Hepatocyte (in vitro differentiated cells): ENCODE data around the gene MICU1. TPM values are rescaled to one million over a fixed set of nuclear protein-coding genes. Genes with fewer than 3 reads are reported as not detected.

ENCODE experiments used
- DNase-seq: peaks from one replicate; pipeline ENCODE4 v3.0.0-alpha.2; 2016; ENCODE audit warnings: low spot score
- H2AFZ ChIP-seq: fragments of 200-600 bp; sonication (generic); 2 replicates; pipeline ENCODE4 v1.6.0; 2016; ENCODE audit warnings: antibody characterized with exemption, mild to moderate bottlenecking
- H3K27ac ChIP-seq: fragments of 200-600 bp; sonication (generic); 2 replicates; pipeline ENCODE4 v1.5.1; 2016; ENCODE audit warnings: mild to moderate bottlenecking
- H3K27me3 ChIP-seq: fragments of 200-600 bp; sonication (generic); 2 replicates; pipeline ENCODE4 v1.6.1; 2016
- H3K36me3 ChIP-seq: fragments of 200-600 bp; sonication (generic); replicated peaks from 2 replicates; pipeline ENCODE4 v1.5.1; 2016; ENCODE audit warnings: low read depth; ENCODE audit not compliant: insufficient read depth
- H3K4me1 ChIP-seq: fragments of 200-600 bp; sonication (generic); 2 replicates; pipeline ENCODE4 v1.5.1; 2016; ENCODE audit warnings: mild to moderate bottlenecking, moderate library complexity; ENCODE audit not compliant: insufficient read depth
- H3K4me2 ChIP-seq: fragments of 200-600 bp; sonication (generic); 2 replicates; pipeline ENCODE4 v1.6.0; 2016
- H3K4me3 ChIP-seq: fragments of 200-600 bp; sonication (generic); 2 replicates; pipeline ENCODE4 v1.5.1; 2016; ENCODE audit warnings: mild to moderate bottlenecking
- H3K79me2 ChIP-seq: fragments of 200-600 bp; sonication (generic); 2 replicates; pipeline ENCODE4 v1.6.0; 2017; ENCODE audit warnings: mild to moderate bottlenecking
- H3K9me2 ChIP-seq: fragments of 200-600 bp; sonication (generic); replicated peaks from 2 replicates; pipeline ENCODE4 v1.6.0; 2017; ENCODE audit warnings: mild to moderate bottlenecking; ENCODE audit not compliant: insufficient read depth
- H3K9me3 ChIP-seq: fragments of 200-600 bp; sonication (generic); 2 replicates; pipeline ENCODE4 v1.5.1; 2016; ENCODE audit warnings: low read depth, mild to moderate bottlenecking
- H4K20me1 ChIP-seq: fragments of 200-600 bp; sonication (generic); 2 replicates; pipeline ENCODE4 v1.6.0; 2016; ENCODE audit warnings: mild to moderate bottlenecking; ENCODE audit not compliant: insufficient read depth, poor library complexity, severe bottlenecking
- EZH2 ChIP-seq: fragments of 200-600 bp; sonication (generic); IDR thresholded peaks from 2 replicates; pipeline ENCODE4 v1.6.1; 2016; ENCODE audit warnings: antibody characterized with exemption, mild to moderate bottlenecking, borderline replicate concordance
- EZH2phosphoT487 ChIP-seq: fragments of 200-600 bp; sonication (generic); IDR thresholded peaks from one replicate; pipeline ENCODE4 v1.6.1; 2018; ENCODE audit warnings: antibody characterized with exemption, mild to moderate bottlenecking, low read depth, moderate library complexity; ENCODE audit not compliant: unreplicated experiment, severe bottlenecking
- WGBS: methylation state at CpG from one replicate; pipeline ENCODE4 v1.1.6; 2016; ENCODE audit warnings: low lambda C conversion rate; ENCODE audit errors: missing lambda C conversion rate; 5-methylcytosine and 5-hydroxymethylcytosine counted together
- polyA plus RNA-seq: library from polyadenylated mRNA; unstranded; fragments of >200 nt; fragmentation: Nextera tagmentation; extraction: Ambion mirVana; gene quantifications from 2 replicates; pipeline ENCODE4 v1.2.1, GENCODE V29; 2016
- total RNA-seq: library from RNA; depleted of rRNA; stranded (reverse); fragments of >200 nt; gene quantifications from 2 replicates; pipeline ENCODE4 v1.2.3, GENCODE V29; 2014
- TF ChIP-seq, protein P1 (sequence below): fragments of 200-600 bp; sonication (generic); IDR thresholded peaks from 2 replicates; pipeline ENCODE4 v1.5.1; 2016; ENCODE audit warnings: antibody characterized with exemption, mild to moderate bottlenecking; ENCODE audit not compliant: poor library complexity

MICU1 gene
- total and polyA plus RNA-seq, 2 experiments from 2014 or later, result 34.0 to 60.1 TPM

DNA sequence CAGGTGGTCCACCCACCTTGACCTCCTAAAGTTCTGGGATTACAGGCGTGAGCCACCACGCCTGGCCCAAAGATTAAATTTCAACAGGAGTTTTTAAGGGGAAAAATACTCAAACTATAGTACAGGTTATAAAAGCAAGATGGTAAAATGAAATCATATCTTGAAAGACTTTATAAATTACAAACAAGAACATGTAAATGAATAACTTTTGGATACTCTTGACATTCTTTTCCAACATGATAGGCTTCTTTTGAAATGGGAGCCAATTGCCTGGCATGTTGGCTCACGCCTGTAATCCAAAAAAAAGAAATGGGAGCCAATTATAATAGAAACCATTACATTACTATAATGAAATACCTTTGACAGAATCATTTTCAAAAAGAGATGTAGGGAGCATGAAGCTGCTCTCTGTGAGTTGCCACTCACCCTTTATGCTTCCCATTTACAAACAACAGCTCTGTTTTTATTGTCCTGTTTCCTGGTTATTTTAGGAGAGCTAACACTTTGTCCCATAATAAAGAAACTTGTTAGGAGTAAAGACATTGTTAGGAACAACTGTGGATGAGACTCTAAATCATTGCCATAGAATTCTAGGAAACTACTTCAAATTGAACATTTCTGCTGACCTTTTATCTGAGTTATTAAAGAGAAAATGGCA lies 41.5 kb upstream of the MICU1 start:
- no peaks in the 10 kb centered on the region for H4K20me1 ChIP-seq
- H3K79me2 ChIP-seq, result no peaks in the 10 kb centered on the region
- H2AFZ ChIP-seq, result no peak overlapping the region
- no peak for DNase-seq
- H3K4me3 ChIP-seq, result no peak overlapping the region
- WGBS, result 90% methylated on average over 3 of the region's 3 CpGs
- H3K27ac ChIP-seq, result no peak overlapping the region
- H3K36me3 ChIP-seq, result no peaks in the 10 kb centered on the region
- H3K4me2 ChIP-seq, result no peak overlapping the region
- TF ChIP-seq, protein P1, sequence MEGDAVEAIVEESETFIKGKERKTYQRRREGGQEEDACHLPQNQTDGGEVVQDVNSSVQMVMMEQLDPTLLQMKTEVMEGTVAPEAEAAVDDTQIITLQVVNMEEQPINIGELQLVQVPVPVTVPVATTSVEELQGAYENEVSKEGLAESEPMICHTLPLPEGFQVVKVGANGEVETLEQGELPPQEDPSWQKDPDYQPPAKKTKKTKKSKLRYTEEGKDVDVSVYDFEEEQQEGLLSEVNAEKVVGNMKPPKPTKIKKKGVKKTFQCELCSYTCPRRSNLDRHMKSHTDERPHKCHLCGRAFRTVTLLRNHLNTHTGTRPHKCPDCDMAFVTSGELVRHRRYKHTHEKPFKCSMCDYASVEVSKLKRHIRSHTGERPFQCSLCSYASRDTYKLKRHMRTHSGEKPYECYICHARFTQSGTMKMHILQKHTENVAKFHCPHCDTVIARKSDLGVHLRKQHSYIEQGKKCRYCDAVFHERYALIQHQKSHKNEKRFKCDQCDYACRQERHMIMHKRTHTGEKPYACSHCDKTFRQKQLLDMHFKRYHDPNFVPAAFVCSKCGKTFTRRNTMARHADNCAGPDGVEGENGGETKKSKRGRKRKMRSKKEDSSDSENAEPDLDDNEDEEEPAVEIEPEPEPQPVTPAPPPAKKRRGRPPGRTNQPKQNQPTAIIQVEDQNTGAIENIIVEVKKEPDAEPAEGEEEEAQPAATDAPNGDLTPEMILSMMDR, result no peak
- no peak for TF ChIP-seq EZH2phosphoT487
- no peak for TF ChIP-seq EZH2
- H3K9me3 ChIP-seq, result no peaks in the 10 kb centered on the region
- no peaks in the 10 kb centered on the region for H3K4me1 ChIP-seq
- H3K27me3 ChIP-seq, result no peaks in the 10 kb centered on the region
- H3K9me2 ChIP-seq, result no peaks in the 10 kb centered on the region

DNA sequence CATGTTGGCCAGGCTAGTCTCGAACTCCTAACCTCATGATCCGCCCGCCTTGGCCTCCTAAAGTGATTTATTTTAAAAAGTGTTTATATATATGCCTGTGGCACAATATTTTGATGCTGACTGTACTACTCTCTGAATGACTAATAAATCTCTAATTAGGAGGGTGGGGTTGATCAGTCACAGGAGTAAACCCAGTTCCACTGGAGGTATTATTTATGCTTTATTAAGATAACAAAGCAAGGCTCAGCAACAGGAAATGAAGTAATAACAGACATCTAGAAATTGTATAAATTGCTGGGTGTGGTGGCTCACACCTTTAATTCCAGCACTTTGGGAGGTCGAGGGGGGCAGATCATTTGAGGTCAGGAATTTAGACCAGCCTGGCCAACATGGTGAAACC lies 40.0 kb upstream of the MICU1 start:
- no peak for DNase-seq
- TF ChIP-seq EZH2 (no peak), EZH2phosphoT487 (no peak)
- TF ChIP-seq, protein P1, result no peak

GRCh38 chr10:72663971-72664370 lies 38.1 kb upstream of the MICU1 start:
- H3K4me2 ChIP-seq, result no peak overlapping the region
- no peak for DNase-seq
- H2AFZ ChIP-seq, result no peak overlapping the region
- H3K9me3 ChIP-seq, result no peaks in the 10 kb centered on the region
- no peaks in the 10 kb centered on the region for H3K9me2 ChIP-seq
- no peaks in the 10 kb centered on the region for H3K36me3 ChIP-seq
- TF ChIP-seq EZH2 (no peak), EZH2phosphoT487 (no peak)
- TF ChIP-seq, protein P1, result no peak
- no peak overlapping the region for H3K27ac ChIP-seq
- H4K20me1 ChIP-seq, result no peaks in the 10 kb centered on the region
- H3K79me2 ChIP-seq, result no peaks in the 10 kb centered on the region
- no peaks in the 10 kb centered on the region for H3K27me3 ChIP-seq
- no peak overlapping the region for H3K4me3 ChIP-seq
- H3K4me1 ChIP-seq, result no peaks in the 10 kb centered on the region

More for the DNA sequence above, 40.0 kb upstream of the MICU1 start:
- H2AFZ ChIP-seq, result no peak overlapping the region
- no peaks in the 10 kb centered on the region for H3K9me2 ChIP-seq
- no peak overlapping the region for H3K4me2 ChIP-seq
- no peaks in the 10 kb centered on the region for H4K20me1 ChIP-seq
- no peaks in the 10 kb centered on the region for H3K27me3 ChIP-seq
- H3K4me1 ChIP-seq, result no peaks in the 10 kb centered on the region
- H3K4me3 ChIP-seq, result no peak overlapping the region
- no peak overlapping the region for H3K27ac ChIP-seq
- 91% methylated on average over 4 of the region's 4 CpGs for WGBS
- no peaks in the 10 kb centered on the region for H3K9me3 ChIP-seq
- no peaks in the 10 kb centered on the region for H3K79me2 ChIP-seq
- H3K36me3 ChIP-seq, result no peaks in the 10 kb centered on the region
